Measurements from ENCODE around the gene R3HCC1L. TPM values are rescaled to one million over a fixed set of nuclear protein-coding genes. Genes with fewer than 3 reads are reported as not detected.

The R3HCC1L gene
- total RNA-seq (2014; rRNA removed; shearing (Covaris generic)), result 9.8 and 13.0 TPM in 2 replicates

DNA sequence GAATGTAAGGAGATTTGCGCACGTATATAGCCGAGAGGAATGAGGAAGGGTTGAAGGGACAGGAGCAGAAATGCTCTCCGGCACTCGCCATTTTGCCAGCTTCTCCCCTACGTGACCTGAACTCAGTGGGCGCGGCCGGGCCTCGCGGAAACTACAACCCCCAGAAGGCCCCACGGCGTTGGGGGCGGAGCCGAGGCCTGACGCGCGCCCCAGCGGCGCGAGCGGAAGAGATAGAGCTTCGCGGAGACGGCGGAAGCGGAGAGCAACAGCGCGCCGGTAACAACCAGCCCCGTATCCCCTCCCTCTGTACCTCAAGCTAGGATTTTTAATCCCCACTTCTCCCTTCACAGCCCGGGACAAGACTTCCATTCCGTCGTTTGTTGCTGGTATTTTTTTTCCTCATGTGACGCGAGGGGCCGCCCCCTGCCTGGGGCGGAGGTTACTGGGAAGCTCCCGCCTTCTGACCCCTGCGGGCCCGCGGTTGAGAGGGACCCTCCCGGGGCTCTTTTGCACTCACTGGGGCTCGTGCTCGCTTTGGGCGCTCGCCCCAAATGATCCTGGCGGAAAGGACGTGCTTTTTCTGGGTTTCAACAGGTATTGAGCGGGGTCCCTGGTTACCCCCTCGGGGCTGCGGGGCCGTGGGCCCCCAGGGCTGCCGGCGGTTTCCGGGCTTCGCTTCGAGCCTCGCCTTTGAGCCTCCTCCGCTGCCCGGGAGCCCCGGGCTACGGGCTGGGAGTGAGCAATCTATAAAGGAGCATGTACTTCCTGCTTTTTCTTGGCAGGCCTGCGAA, at the start of gene R3HCC1L:
TSS of gene R3HCC1L (plus strand) at position 227 of the 791 bp plus-strand sequence. CDS start 73,458 bp downstream, outside the sequence.
- peak; percentile 81 for DNase-seq (ENCODE audit: low spot score)

- DNase-seq (ENCODE audit: low spot score), result no peak
These were observed 49.2 kb upstream of the R3HCC1L start for GRCh38 chr10:98085238-98085637.

DNA sequence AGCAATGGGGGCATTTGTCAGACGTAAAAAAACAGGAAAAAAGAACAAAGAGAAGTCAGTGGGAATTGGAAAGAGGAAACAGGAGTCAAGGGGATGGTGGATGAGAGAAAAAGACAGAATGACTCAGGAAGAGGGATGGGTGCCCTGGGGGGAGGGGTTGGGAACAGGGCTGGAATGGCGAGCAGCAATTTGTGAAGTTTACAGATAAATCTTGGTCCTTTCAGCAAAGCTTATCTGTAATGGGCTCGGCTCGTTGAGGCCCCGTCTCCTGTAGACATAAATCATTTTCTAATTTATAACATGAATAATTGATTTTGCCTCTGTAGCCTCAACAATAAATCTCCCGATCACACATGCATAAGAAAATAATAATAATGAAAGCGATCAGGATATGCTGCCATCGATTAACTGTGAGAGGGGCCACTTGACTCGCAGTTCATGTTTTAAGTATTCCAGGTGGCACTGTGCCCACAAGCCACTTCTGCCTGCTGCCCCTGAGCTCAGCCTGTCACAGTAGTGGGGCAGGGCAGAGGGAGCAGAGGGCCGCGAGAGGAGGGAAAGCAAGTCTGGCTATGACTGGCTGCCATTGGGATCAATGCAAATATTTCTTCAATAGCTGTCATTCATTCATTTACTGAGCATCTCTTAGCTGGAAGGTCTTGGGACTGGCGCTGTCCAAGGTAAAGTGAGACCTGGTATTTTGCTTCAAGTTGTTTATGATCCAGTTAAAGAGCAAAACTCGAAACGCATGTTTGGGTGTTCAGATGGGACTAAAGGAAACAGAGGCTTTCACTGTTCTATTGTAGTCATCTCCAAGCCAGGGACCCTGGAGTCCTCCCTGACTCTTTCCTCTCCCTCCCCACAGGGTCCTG, 47.4 kb upstream of the R3HCC1L start:
- DNase-seq (ENCODE audit: low spot score), result no peak

DNA sequence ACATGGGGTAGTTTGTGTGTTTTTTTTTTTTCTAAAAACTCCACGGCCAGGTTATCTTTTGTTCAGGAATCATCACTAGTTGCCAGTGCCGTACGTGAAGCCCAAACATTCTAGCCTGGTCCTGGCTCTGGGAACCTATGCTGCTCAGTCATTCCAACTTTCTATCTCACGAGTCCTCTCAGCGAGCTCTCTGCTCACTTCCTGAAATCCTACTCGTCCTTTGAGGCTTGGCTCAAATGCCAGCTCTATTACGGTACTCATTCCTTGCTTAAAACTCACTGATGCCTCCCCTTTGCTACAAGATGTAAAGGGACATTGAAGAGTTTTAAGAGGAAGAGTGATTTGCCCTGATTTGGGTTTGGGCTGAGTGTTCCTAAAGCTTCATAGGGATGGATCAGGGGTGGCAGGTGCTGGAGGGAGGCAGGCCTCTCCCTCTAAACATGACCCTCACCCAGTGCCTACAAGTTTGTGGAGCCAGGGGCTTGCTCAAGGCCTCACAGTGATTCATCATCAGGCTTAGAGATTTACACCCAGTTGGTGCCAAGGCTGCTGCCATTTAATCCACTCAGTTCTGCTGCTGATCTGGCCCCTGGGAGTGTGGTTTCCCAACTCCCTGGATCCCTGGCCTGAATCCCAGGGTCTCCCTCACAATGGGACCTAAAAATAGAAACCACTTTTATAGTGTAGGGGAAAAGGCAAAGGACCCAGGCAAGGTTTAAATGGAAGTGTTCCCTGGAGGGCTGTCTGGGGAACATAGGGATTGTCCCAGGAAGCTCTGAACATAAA, 46.1 kb upstream of the R3HCC1L start:
- DNase-seq (ENCODE audit: low spot score), result no peak

DNA sequence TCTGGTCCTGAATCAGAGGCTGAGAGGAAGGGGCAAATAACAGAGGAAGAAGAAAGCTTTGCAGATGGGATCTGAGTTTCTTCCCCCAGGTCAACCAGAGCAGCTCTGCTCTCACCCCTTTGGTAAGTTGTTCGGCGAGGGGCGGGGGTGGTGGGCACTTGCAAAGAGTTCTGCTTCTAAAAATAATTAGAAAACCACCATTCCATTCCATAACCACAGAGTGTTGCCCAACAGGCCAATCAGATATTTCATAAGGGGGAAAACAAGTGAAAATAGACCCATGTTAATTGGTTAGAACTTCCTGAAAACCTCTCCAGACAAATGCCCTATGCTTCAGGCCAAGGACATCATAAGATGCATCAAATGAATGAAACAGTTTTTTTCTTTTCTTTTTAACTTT, 43.6 kb upstream of the R3HCC1L start:
- no peak for DNase-seq (ENCODE audit: low spot score)

DNA sequence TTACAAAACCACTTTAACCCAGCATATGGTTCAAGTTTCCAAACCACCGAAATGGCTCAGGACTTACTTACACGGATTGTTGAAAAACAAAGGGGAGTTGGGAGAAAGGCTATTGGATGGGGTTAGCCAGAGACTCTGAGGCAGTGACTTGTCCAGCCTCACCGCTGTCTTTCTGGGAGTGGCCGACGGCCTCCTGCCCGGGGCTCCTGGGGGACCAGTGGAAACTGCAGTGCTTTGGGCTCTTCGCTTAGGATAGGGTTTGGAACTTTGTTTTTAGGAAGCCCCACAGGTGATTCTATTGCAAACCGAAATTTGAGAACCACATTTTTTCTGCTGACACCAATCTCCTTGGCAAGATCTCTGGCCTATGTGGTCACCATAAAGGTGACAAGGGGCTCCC, 38.1 kb upstream of the R3HCC1L start:
- no peak for DNase-seq (ENCODE audit: low spot score)

DNA sequence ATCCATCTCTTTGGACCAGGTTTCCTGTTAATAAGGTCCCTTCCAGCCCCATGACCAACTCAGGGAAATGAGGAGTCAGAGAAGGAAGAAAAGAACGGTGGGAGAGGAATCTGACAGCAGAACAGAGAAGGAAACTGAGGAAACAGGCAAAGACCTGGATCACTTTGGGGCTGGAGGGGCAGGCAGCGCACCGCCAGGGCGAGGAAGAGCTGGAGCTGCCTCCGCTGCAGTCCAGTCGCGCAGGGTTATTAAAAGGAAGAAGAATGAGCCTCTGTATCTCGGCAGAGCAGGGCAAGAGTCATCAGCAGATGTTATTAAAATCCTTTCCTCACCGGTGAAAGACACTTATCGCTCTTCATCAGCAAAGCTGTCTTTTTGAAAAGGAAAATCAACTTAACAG, 37.7 kb upstream of the R3HCC1L start:
- no peak for DNase-seq (ENCODE audit: low spot score)

GRCh38 chr10:98097175-98097574, 37.3 kb upstream of the R3HCC1L start:
- no peak for DNase-seq (ENCODE audit: low spot score)

- DNase-seq (ENCODE audit: low spot score), result no peak
These were observed 36.8 kb upstream of the R3HCC1L start for GRCh38 chr10:98097616-98098015.

DNA sequence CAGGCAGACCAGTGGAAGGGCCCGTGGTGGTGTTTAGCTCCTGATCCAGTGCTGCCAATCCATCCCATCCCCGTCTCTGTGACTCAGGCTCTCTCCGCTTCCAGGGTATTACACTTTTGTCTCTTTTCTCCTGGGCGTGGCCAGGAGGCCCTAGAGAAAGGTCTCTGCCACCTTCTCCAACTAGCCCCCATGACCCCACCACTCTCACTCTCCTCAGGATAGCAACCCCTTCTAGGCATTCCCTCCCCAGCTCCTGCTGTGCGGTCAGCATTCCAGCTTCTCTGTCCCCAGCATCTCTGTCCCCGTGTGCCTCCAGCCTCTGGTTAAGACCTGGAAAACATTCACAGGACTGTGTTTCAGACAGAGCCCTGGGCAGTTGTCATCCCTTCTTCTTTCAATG, 36.2 kb upstream of the R3HCC1L start:
- DNase-seq (ENCODE audit: low spot score), result no peak

DNA sequence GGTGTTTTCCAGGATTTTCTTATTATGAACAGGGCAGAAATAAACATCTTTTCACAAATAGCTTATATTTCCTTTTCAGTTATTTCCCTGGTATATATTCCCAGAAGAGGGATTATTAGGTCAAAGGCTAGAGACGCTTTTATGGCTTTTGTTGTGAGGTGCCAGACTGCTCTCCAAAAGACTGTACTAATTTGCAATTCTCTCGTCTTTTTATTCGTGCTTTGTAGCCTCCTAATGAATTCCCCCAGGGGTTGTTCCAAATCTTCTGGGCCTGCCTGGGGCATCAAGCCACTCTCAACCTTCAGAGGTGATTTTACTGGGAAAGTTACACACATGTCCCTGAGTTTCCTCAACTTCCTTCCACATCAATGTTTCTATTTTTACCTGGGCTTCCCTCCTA, 34.0 kb upstream of the R3HCC1L start:
- DNase-seq (ENCODE audit: low spot score), result no peak

- DNase-seq (ENCODE audit: low spot score), result peak; percentile 43
These were observed 33.1 kb upstream of the R3HCC1L start for GRCh38 chr10:98101366-98101765.

- DNase-seq (ENCODE audit: low spot score), result no peak
These were observed 30.3 kb upstream of the R3HCC1L start for GRCh38 chr10:98104125-98104524.

GRCh38 chr10:98106531-98106930, 27.9 kb upstream of the R3HCC1L start:
- DNase-seq (ENCODE audit: low spot score), result no peak

DNA sequence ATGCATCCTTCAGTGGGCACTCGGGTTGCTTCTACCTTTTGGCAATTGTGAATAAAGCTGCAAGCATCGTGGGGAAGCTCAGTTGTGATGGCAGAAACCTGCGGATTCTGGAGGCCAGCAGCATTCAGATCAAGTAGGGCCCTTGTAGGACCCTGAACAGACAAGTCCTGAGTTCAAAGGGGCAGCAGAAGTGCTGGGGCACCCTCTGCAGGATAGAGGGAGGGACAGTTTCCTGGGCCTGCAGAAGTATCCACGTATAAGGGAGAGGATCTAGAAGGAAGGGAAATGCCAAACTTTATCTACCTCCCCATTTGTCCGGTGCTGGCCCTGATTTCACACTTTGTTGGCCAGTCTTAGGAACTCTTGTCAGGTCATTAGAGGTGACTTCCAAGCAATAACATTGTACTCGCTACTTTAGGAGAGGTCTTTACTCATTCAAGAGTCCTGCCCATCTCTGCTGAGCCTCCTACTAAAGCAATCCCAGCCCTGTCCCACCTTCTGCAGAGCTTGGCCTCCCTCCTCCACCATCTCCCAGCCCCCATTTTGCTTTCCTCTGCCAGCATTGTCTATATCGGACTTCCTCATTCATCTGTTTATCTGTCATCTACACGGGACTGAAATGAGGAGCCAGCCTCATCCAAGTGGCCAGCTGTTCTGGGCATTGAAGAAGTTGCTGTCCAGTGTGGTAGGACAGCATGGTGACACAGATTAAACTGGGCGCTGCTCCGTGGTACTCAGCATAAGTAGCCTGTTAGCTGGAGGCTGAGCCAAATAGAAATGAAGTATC, 26.6 kb upstream of the R3HCC1L start:
- DNase-seq (ENCODE audit: low spot score), result no peak

- no peak for DNase-seq (ENCODE audit: low spot score)
These were observed 24.1 kb upstream of the R3HCC1L start for GRCh38 chr10:98110356-98110755.

- no peak for DNase-seq (ENCODE audit: low spot score)
These were observed 19.2 kb upstream of the R3HCC1L start for GRCh38 chr10:98115031-98115787.

DNA sequence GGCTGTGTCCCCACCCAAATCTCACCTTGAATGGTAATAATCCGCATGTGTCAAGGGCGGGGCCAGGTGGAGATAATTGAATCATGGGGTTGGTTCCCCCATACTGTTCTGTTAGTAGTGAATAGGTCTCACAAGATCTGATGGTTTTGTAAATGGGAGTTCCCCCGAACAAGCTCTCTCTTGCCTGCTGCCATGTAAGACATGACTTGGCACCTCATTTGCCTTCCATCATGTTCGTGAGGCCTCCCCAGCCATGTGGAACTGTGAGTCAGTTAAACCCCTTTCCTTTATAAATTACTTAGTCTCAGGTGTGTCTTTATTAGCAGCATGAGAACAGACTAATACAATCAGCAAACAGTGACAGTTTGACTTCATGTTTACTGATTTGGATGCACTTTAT, 14.6 kb upstream of the R3HCC1L start:
- DNase-seq (ENCODE audit: low spot score), result no peak

GRCh38 chr10:98125940-98126631, 8.4 kb upstream of the R3HCC1L start:
- DNase-seq (ENCODE audit: low spot score), result peak; percentile 20

DNA sequence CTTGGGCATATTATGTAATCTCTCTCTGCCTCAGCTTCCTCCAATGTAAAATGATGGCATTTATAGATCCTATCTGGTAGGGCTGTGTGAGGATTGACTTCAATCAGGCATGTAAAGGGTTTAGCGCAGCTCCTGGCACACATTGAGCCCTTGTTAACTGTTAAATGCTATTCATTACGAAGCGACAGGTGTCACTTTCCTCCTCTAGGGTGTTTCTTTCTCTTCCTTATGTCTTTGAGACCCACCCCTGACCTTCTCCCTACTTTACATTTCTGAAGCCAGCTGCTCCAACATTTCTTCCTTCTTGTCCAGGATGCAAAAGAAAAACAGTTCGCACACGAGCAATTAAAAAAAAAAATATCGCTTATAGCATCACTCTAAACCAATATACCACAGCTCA, 5.7 kb upstream of the R3HCC1L start:
- no peak for DNase-seq (ENCODE audit: low spot score)
